HCT116 (cell line): Measurements from ENCODE around the gene TAGLN2. TPM values are rescaled to one million over a fixed set of nuclear protein-coding genes. Genes with fewer than 3 reads are reported as not detected.

ENCODE experiments used
- ATAC-seq: fragments of 200-7000 bp; cut with Tn5 transposase; 2 replicates; pipeline ENCODE4 v1.9.1; 2020; ENCODE audit warnings: mild to moderate bottlenecking, moderate library complexity
- BruUV-seq: library from RNA; stranded (reverse); fragments of 400-500 nt; replicated peaks from 2 replicates; lab custom pipeline; 2021; lab: Mats Ljungman, UMichigan
- CTCF ChIA-PET: fragments of 300-600 bp; sonication (Branson Sonifier 250); formaldehyde crosslinking; loops from one replicate; lab custom pipeline; 2021; ENCODE audit warnings: antibody characterized with exemption; lab: Charles Lee
- POLR2A ChIA-PET: fragments of 300-600, 350-600 bp; sonication (Branson Sonifier 250); formaldehyde crosslinking; loops from one replicate; lab custom pipeline; 2021; ENCODE audit warnings: antibody characterized with exemption; lab: Charles Lee
- RAD21 ChIA-PET, 2 experiments: fragments of 300-600 bp; sonication (Branson Sonifier 250); formaldehyde crosslinking; loops; one replicate each; lab custom pipeline; 2023; ENCODE audit warnings: low total read pairs in 2 of 2; ENCODE audit not compliant: uncharacterized antibody in 2 of 2, unreplicated experiment in 2 of 2, low non-redundant PET in 1 of 2; lab: Charles Lee
- DNase-seq: peaks from one replicate; pipeline ENCODE4 v3.0.0-alpha.2; 2010; ENCODE audit warnings: low read depth, low spot score
- H2AFZ ChIP-seq: fragments of 200-600 bp; shearing (Covaris generic), sonication (generic); 2 replicates; pipeline ENCODE4 v1.6.1; 2017; ENCODE audit warnings: low read depth, mixed run types, mixed read lengths, antibody characterized with exemption, low read length; ENCODE audit not compliant: poor library complexity, severe bottlenecking
- H3K27ac ChIP-seq: 2 replicates; pipeline ENCODE4 v1.5.1; 2012; ENCODE audit warnings: low read depth, low read length
- H3K27me3 ChIP-seq: fragments of 200-600 bp; sonication (generic); 2 replicates; pipeline ENCODE4 v1.6.1; 2016; ENCODE audit warnings: mixed run types, low read length, mixed read lengths; ENCODE audit not compliant: insufficient read depth
- H3K36me3 ChIP-seq, 2 experiments: fragments of 200-500 bp in 1 of 2; fragments of 200-600 bp in 1 of 2; sonication (Bioruptor generic) in 1 of 2; sonication (generic) in 1 of 2; 2 replicates each; pipeline versions ENCODE4 v1.5.1 to v1.6.1; 2014 to 2016; ENCODE audit warnings: low read length in 2 of 2, inconsistent platforms in 1 of 2, mixed read lengths in 1 of 2, mixed run types in 1 of 2; ENCODE audit not compliant: insufficient read depth in 2 of 2, control insufficient read depth in 1 of 2
- H3K4me1 ChIP-seq, 2 experiments: fragments of 200-600 bp in 1 of 2; sonication (generic) in 1 of 2; 2 replicates each; pipeline versions ENCODE4 v1.5.1 to v1.6.1; 2012 to 2017; ENCODE audit warnings: low read length in 2 of 2, inconsistent platforms in 1 of 2, mild to moderate bottlenecking in 1 of 2, mixed read lengths in 1 of 2, mixed run types in 1 of 2, moderate library complexity in 1 of 2; ENCODE audit not compliant: insufficient read depth in 2 of 2, control insufficient read depth in 1 of 2
- H3K4me2 ChIP-seq: fragments of 200-600 bp; sonication (generic); 2 replicates; pipeline ENCODE4 v1.6.1; 2017; ENCODE audit warnings: mixed run types, low read length, mixed read lengths
- H3K4me3 ChIP-seq, 2 experiments: fragments of 200-600 bp in 1 of 2; sonication (generic) in 1 of 2; replicated peaks in 1 of 2; 2 replicates each; pipeline ENCODE4 v1.5.1; 2011 to 2016; ENCODE audit warnings: low read length in 2 of 2, control low read depth in 1 of 2, low read depth in 1 of 2, mild to moderate bottlenecking in 1 of 2, mixed read lengths in 1 of 2, mixed run types in 1 of 2
- H3K79me2 ChIP-seq: fragments of 200-600 bp; sonication (generic); 2 replicates; pipeline ENCODE4 v1.6.1; 2017; ENCODE audit warnings: mild to moderate bottlenecking, mixed run types, low read length, moderate library complexity, mixed read lengths; ENCODE audit not compliant: insufficient read depth
- H3K9ac ChIP-seq: fragments of 200-600 bp; sonication (generic); 2 replicates; pipeline ENCODE4 v1.6.1; 2016; ENCODE audit warnings: low read length, mixed read lengths
- H3K9me2 ChIP-seq: fragments of 200-600 bp; sonication (generic), shearing (Covaris generic); 2 replicates; pipeline ENCODE4 v1.6.1; 2017; ENCODE audit warnings: mixed run types, mild to moderate bottlenecking, moderate library complexity; ENCODE audit not compliant: insufficient read depth
- H3K9me3 ChIP-seq, 2 experiments: fragments of 200-500 bp in 1 of 2; fragments of 200-600 bp in 1 of 2; sonication (Bioruptor generic) in 1 of 2; sonication (generic) in 1 of 2; 2 replicates each; pipeline ENCODE4 v1.6.1; 2014 to 2017; ENCODE audit warnings: low read length in 2 of 2, mixed read lengths in 2 of 2, inconsistent platforms in 1 of 2, low read depth in 1 of 2, mild to moderate bottlenecking in 1 of 2, mixed run types in 1 of 2, moderate library complexity in 1 of 2; ENCODE audit not compliant: control insufficient read depth in 1 of 2, insufficient read depth in 1 of 2
- H4K20me1 ChIP-seq: fragments of 200-600 bp; sonication (generic), shearing (Covaris generic); 2 replicates; pipeline ENCODE4 v1.6.1; 2017; ENCODE audit warnings: mixed run types, mild to moderate bottlenecking, moderate library complexity; ENCODE audit not compliant: insufficient read depth
- ATF3 ChIP-seq: IDR thresholded peaks from 2 replicates; pipeline ENCODE4 v1.6.1; 2012
- CBX3 ChIP-seq: IDR thresholded peaks from 2 replicates; pipeline ENCODE4 v1.6.1; 2012; ENCODE audit warnings: low read depth
- CEBPB ChIP-seq: IDR thresholded peaks from 2 replicates; pipeline ENCODE4 v1.6.1; 2012; ENCODE audit warnings: low read depth
- CTCF ChIP-seq, 3 experiments: fragments of 200-600 bp in 1 of 3; sonication (generic) in 1 of 3; IDR thresholded peaks in 2 of 3; conservative IDR thresholded peaks in 1 of 3; 2 replicates each; pipeline ENCODE4 v1.5.1; 2012 to 2017; ENCODE audit warnings: low read depth in 2 of 3, low read length in 2 of 3, antibody characterized with exemption in 1 of 3, borderline replicate concordance in 1 of 3, control low read depth in 1 of 3, mild to moderate bottlenecking in 1 of 3, mixed read lengths in 1 of 3, mixed run types in 1 of 3, moderate library complexity in 1 of 3; ENCODE audit not compliant: insufficient read depth in 1 of 3
- EGR1 ChIP-seq: IDR thresholded peaks from 2 replicates; pipeline ENCODE4 v1.6.1; 2012; ENCODE audit warnings: low read depth
- EZH2 ChIP-seq: fragments of 200-600 bp; sonication (generic); IDR thresholded peaks from 2 replicates; pipeline ENCODE4 v1.6.1; 2017; ENCODE audit warnings: antibody characterized with exemption, mixed run types
- JUND ChIP-seq: IDR thresholded peaks from 2 replicates; pipeline ENCODE4 v1.6.1; 2012
- POLR2A ChIP-seq: IDR thresholded peaks from 2 replicates; pipeline ENCODE4 v1.7.0; 2011; ENCODE audit warnings: borderline replicate concordance; ENCODE audit not compliant: insufficient read depth, insufficient read length; ENCODE audit errors: extremely low read depth
- POLR2AphosphoS5 ChIP-seq: IDR thresholded peaks from 2 replicates; pipeline ENCODE4 v1.6.1; 2011; ENCODE audit warnings: mild to moderate bottlenecking, low read depth, low read length, moderate library complexity
- REST ChIP-seq: IDR thresholded peaks from 2 replicates; pipeline ENCODE4 v1.6.1; 2012; ENCODE audit warnings: low read depth
- SIN3A ChIP-seq: IDR thresholded peaks from 2 replicates; pipeline ENCODE4 v1.6.1; 2012; ENCODE audit warnings: low read depth
- SRF ChIP-seq: IDR thresholded peaks from 2 replicates; pipeline ENCODE4 v1.6.1; 2012; ENCODE audit warnings: low read depth
- YY1 ChIP-seq: IDR thresholded peaks from 2 replicates; pipeline ENCODE4 v1.6.1; 2011; ENCODE audit warnings: low read length, low read depth, moderate library complexity, mild to moderate bottlenecking; ENCODE audit not compliant: insufficient replicate concordance; ENCODE audit errors: extremely low read depth
- ZBTB33 ChIP-seq: IDR thresholded peaks from 2 replicates; pipeline ENCODE4 v1.6.1; 2011; ENCODE audit warnings: mild to moderate bottlenecking, low read length, moderate library complexity; ENCODE audit not compliant: insufficient replicate concordance; ENCODE audit errors: extremely low read depth
- ZNF274 ChIP-seq: fragments of 200-500 bp; sonication (Bioruptor generic); IDR thresholded peaks from 2 replicates; pipeline ENCODE4 v1.6.1; 2014; ENCODE audit warnings: mild to moderate bottlenecking, low read depth, low read length, inconsistent platforms
- intact Hi-C: fragments of 100-400 bp; cut with micrococcal nuclease; formaldehyde crosslinking; loops from 2 replicates; pipeline ENCODE4 v1.10.0; 2022
- total RNA-seq: library from RNA; stranded (reverse); gene quantifications from one replicate; pipeline ENCODE4 v1.2.1, GENCODE V29; 2021; ENCODE audit not compliant: unreplicated experiment

The TAGLN2 gene
- total RNA-seq, 1 experiment from 2014 or later, result 127 TPM

- intact Hi-C loops, result no loop called here
Measured at GRCh38 chr1:159928491-159929050, 3.3 kb upstream of the TAGLN2 start.

More at GRCh38 chr1:159928491-159929050, 3.3 kb upstream of the TAGLN2 start:
- ChIA-PET CTCF (interaction anchor here (1.0 to 2.5 kb wide), 2 partner anchors 79 kb away, joined by 3 to 15 read pairs; no protein-coding TSS in a partner anchor), POLR2A (no interaction called here), RAD21 (no interaction called here)
- Histone ChIP-seq H3K9me3 (no peaks in the 10 kb centered on the region), H3K4me2 (no peak overlapping the region), H3K9me2 (no peaks in the 10 kb centered on the region), H3K36me3 (no peaks in the 10 kb centered on the region; a peak in 1 of 4 replicates), H3K9ac (no peak overlapping the region), H3K4me3 (no peak overlapping the region), H3K79me2 (peaks cover 9% of the 10 kb centered on the region), H3K27ac (no peak overlapping the region), H2AFZ (no peak overlapping the region), H3K27me3 (no peaks in the 10 kb centered on the region), H4K20me1 (no peaks in the 10 kb centered on the region; the same call in 1 of the 2 replicates), H3K4me1 (peaks cover 9 to 29% of the 10 kb centered on the region in 2 experiments)
- no peak for TF ChIP-seq SRF
- no peak for TF ChIP-seq ZBTB33
- no peak for TF ChIP-seq POLR2A
- TF ChIP-seq EGR1, result no peak
- no peak for TF ChIP-seq ZNF274
- no peak for TF ChIP-seq ATF3
- TF ChIP-seq JUND, result no peak
- TF ChIP-seq EZH2, result no peak
- no peak for TF ChIP-seq CBX3
- no peak for TF ChIP-seq SIN3A
- TF ChIP-seq REST, result no peak
- no peak for TF ChIP-seq YY1
- TF ChIP-seq POLR2AphosphoS5, result no peak
- TF ChIP-seq CTCF (IDR thresholded peaks at IDR 0.05 in 2 of 3, conservative IDR thresholded peaks at IDR 0.05 in 1 of 3; ENCODE audit: borderline replicate concordance in 1 of 3, insufficient read depth in 1 of 3, low read depth in 2 of 3, low read length in 2 of 3), result no peak
- TF ChIP-seq CEBPB, result no peak
- ATAC-seq (no peak), DNase-seq (no peak)
- no TSS peak for BruUV-seq
